ENCODE measurements around the gene GRIFIN.

The GRIFIN gene

GRCh38 chr7:2452643-2453270 is 23.4 kb downstream of the GRIFIN start:
- DNase-seq = no peak

GRCh38 chr7:2452074-2452507 is 24.1 kb downstream of the GRIFIN start:
- DNase-seq = peak; percentile 10

GRCh38 chr7:2451171-2452073 is 24.8 kb downstream of the GRIFIN start:
- DNase-seq = peak; percentile 75

- no peak for DNase-seq
Observed at GRCh38 chr7:2450198-2451107, 25.7 kb downstream of the GRIFIN start.

- no peak for DNase-seq
Observed at GRCh38 chr7:2446676-2447075, 29.5 kb downstream of the GRIFIN start.

GRCh38 chr7:2445898-2446555 is 30.2 kb downstream of the GRIFIN start:
- DNase-seq = no peak

GRCh38 chr7:2445047-2445446 is 31.2 kb downstream of the GRIFIN start:
- no peak for DNase-seq

GRCh38 chr7:2444476-2444875 is 31.7 kb downstream of the GRIFIN start:
- DNase-seq = no peak

GRCh38 chr7:2443491-2443890 is 32.7 kb downstream of the GRIFIN start:
- DNase-seq = no peak

- no peak for DNase-seq
Observed at GRCh38 chr7:2441430-2442058, 34.7 kb downstream of the GRIFIN start.

GRCh38 chr7:2440608-2441245 is 35.5 kb downstream of the GRIFIN start:
- DNase-seq = no peak

GRCh38 chr7:2438775-2439174 is 37.4 kb downstream of the GRIFIN start:
- DNase-seq = no peak

GRCh38 chr7:2438186-2438585 is 38.0 kb downstream of the GRIFIN start:
- DNase-seq = no peak

- no peak for DNase-seq
Observed at GRCh38 chr7:2437537-2438148, 38.6 kb downstream of the GRIFIN start.

- DNase-seq = no peak
Observed at GRCh38 chr7:2437136-2437535, 39.1 kb downstream of the GRIFIN start.

GRCh38 chr7:2436341-2437104 is 39.7 kb downstream of the GRIFIN start:
- no peak for DNase-seq

- no peak for DNase-seq
Observed at GRCh38 chr7:2435146-2435545, 41.1 kb downstream of the GRIFIN start.

- no peak for DNase-seq
Observed at GRCh38 chr7:2433713-2434550, 42.3 kb downstream of the GRIFIN start.
